Activated naive CD4-positive, alpha-beta T cell treated with anti-CD3 and anti-CD28 coated beads for 36 hours (primary cell): ENCODE data around the gene VSX1. TPM values are rescaled to one million over a fixed set of nuclear protein-coding genes. Genes with fewer than 3 reads are reported as not detected.

ENCODE experiments used
- CTCF ChIA-PET: fragments of 350-600 bp; sonication (Branson Sonifier 250); formaldehyde crosslinking; loops from one replicate; lab custom pipeline; 2021; ENCODE audit warnings: antibody characterized with exemption; lab: Charles Lee
- DNase-seq: peaks from one replicate; pipeline ENCODE4 v3.0.0-alpha.2; 2020
- H3K27ac Mint-ChIP-seq: one replicate; pipeline ENCODE4 v1.8.0; 2021; ENCODE audit warnings: mild to moderate bottlenecking, mixed read lengths
- H3K27me3 Mint-ChIP-seq: one replicate; pipeline ENCODE4 v1.8.0; 2021; ENCODE audit warnings: low read depth, mixed read lengths
- H3K36me3 Mint-ChIP-seq: one replicate; pipeline ENCODE4 v1.8.0; 2021; ENCODE audit warnings: low read depth, mixed read lengths
- H3K4me1 Mint-ChIP-seq: one replicate; pipeline ENCODE4 v1.8.0; 2021; ENCODE audit warnings: low read depth, mixed read lengths
- H3K4me3 Mint-ChIP-seq: one replicate; pipeline ENCODE4 v1.8.0; 2021; ENCODE audit warnings: mild to moderate bottlenecking, moderate library complexity, mixed read lengths
- H3K9me3 Mint-ChIP-seq: one replicate; pipeline ENCODE4 v1.8.0; 2021; ENCODE audit warnings: mixed read lengths
- intact Hi-C: fragments of 100-400 bp; cut with micrococcal nuclease; formaldehyde crosslinking; loops from one replicate; pipeline ENCODE4 v1.15.1; 2023
- total RNA-seq, 2 experiments: library from RNA; stranded (reverse); gene quantifications; one replicate each; pipeline ENCODE4 v1.2.3, GENCODE V29; 2021

The VSX1 gene
- total RNA-seq, 2 experiments from 2014 or later = not detected

DNA sequence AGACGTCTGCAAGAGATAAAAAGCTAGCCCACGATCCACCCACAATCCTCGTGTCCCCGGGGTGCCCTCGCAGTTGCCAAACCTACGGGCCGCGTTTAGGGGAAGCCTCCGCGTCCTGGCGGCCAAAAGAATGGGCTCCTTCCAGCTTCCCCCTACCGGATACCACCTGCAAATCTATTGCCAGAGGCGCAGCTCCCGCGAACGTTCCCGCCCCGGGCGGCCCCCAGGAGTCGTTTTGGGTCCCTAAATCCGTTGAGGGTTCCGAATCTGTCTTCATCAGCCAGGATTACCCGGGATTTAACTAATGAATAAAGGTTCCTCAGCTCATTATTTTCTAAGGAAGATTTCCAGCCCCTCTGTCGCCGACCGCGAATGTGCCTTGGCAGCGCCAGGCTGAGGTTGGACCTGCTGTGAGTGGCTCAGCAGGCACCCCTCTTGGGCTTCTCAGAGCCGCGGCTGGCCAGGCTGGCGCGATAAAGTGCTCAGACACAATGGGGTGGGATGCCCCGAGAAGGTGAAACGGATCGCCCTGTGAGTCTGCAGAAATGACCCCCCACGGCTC is 2.8 kb upstream of the VSX1 start:
- Mint-ChIP-seq H3K27me3 (peaks cover 53% of the 10 kb centered on the region), H3K27ac (no peak overlapping the region), H3K4me1 (peaks cover 31% of the 10 kb centered on the region), H3K9me3 (no peaks in the 10 kb centered on the region), H3K4me3 (no peak overlapping the region), H3K36me3 (peaks cover 2% of the 10 kb centered on the region)
- intact Hi-C loops = no loop called here
- CTCF ChIA-PET = interaction anchor here (0.8 to 1.0 kb wide), 2 partner anchors 94 to 112 kb away, joined by 3 read pairs; no protein-coding TSS in a partner anchor
- no peak for DNase-seq

DNA sequence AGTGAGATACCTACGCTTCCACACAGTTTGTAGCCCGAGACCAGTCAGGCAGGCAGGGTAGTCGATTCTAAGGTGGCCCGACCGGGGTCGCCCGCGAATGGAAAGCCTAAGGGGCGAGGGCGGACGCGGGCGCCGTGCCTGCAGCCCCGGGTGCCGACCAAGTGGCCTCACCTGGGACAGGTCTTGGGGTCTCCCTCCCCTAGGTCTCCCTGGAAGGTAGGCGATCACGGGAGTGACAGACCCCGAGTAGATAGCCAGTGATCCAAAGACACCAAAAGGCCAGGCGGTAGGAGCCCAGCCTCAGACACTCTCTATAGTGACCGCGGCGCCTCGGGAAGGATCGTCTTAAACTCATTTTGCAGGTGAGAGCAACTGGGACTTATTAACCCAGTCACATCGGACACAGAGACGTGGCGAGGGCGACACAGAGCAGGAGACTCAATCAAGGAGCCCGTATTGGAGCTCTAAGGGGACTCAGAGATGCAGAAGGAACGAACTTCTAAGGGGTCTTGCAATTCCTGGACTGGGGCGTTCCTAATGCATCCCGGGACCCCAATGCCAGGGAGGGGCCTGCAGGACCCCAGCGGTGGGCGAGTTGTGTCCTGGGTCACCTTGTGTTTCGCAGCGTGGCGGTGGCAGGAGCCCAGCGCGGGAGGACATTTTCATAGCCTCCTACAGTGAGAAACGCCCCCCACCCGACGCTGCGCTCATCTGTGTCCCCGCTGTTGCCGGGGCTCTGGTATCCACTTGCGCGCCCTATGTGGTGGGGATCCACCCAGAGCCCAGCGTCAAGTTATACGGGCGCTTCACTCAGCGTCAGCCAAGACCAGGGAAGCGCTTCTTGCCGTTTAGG is 2.1 kb upstream of the VSX1 start:
- DNase-seq = no peak
- Mint-ChIP-seq H3K4me3 (no peak overlapping the region), H3K4me1 (peaks cover 30% of the 10 kb centered on the region), H3K27ac (no peak overlapping the region), H3K27me3 (peaks cover 59% of the 10 kb centered on the region), H3K9me3 (no peaks in the 10 kb centered on the region), H3K36me3 (peaks cover 2% of the 10 kb centered on the region)
- intact Hi-C loops = no loop called here
- CTCF ChIA-PET = interaction anchor here (0.8 to 1.0 kb wide), 3 partner anchors 17 to 113 kb away, joined by 3 read pairs; no protein-coding TSS in a partner anchor

DNA sequence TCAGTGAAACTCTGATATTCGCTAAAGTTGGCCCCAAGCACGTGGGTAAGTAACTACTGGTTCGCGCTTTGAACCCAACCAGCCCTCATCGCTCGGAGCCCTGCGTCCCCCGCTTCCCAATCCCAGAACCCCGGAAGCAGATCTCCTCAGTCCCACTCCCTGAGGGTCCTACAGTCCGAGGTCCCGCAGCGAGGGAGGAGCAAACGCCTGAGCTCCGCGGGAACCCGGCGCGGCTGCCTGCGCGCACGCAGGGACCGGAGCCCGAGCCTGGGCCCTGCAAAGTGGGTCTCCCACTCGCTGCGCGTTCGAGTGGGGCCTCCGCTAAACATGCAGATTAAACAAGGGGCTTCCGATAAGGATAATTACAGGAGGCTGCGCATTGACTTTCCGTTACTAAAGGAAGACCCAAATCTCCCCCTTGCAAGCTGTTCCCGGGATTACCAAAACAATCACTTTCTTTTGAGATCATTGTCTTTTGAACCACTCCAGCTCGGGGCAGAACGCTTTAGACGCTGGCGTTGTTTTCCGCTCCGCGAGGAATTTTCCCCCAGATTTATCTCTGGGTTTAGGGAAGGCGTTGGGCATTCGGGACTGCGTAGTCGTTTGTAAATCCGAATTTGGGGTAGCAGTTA is 1.3 kb upstream of the VSX1 start:
- Mint-ChIP-seq H3K9me3 (no peaks in the 10 kb centered on the region), H3K36me3 (peaks cover 2% of the 10 kb centered on the region), H3K27me3 (peaks cover 66% of the 10 kb centered on the region), H3K4me1 (peaks cover 30% of the 10 kb centered on the region), H3K27ac (no peak overlapping the region), H3K4me3 (no peak overlapping the region)
- DNase-seq = no peak
- intact Hi-C loops = no loop called here
- CTCF ChIA-PET = interaction anchor here (0.8 kb wide), 1 partner anchor 17 kb away, joined by 3 read pairs; no protein-coding TSS in a partner anchor

DNA sequence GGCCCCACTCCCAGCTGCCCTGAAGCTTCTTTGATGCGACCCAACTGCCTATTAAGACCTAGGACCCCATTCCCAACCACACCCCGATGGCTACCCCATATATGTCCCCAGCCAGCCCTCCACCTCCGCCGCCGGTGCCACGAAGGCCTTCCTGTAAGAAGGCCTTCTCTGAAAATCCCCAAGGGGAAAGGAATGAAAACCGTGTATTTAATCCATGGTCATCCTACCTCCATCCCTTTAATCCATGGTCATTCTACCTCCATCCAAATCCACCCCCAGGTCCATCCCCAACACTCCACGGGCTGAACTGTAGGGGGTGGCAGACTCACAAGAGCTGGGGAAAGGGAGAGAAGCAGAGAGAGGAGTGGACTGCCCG is 545 bp upstream of the VSX1 start:
- DNase-seq = peak; percentile 31
- intact Hi-C loops = loop anchor here (1.0 kb wide), 1 partner anchor 97 kb away; no protein-coding TSS in a partner anchor
- Mint-ChIP-seq H3K36me3 (peaks cover 2% of the 10 kb centered on the region), H3K9me3 (no peaks in the 10 kb centered on the region), H3K27ac (no peak overlapping the region), H3K27me3 (peaks cover 70% of the 10 kb centered on the region), H3K4me3 (no peak overlapping the region), H3K4me1 (peaks cover 32% of the 10 kb centered on the region)
- CTCF ChIA-PET = no interaction called here

DNA sequence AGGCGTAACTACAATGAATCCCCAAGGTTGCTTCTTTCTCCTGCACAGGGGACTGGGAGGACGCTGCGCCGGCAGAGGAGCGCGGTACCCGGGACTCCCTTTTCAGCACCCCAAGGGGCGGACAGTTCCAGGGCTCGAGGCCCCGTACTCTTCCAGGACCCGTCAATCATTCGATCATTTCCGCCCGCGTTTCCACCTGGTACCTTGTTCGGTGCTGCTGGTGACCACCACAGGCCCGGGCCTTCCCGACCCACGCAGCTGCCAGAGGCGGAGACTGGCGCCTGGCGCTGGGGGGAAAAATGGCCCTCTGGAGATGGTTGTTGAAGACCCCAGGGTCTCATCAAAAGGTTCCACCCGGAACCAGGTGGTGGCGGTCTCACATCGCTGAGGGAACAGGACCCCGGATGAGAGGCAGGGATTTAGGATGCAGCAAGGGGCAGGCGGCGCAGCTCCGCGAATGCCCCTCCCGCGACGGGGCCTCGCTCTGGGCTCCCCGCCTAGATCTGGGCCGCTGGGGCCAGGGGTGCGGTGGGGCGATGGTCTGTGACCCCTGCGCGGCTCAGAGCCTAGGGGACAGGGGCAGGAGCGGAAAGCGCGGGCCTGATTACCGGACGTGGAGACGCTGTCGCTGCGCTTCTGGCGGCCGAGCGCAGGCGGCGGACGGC is 744 bp downstream of the VSX1 start:
- intact Hi-C loops = no loop called here
- peaks cover 35% of the 10 kb centered on the region for H3K4me1 Mint-ChIP-seq
- H3K27ac Mint-ChIP-seq = no peak overlapping the region
- no peaks in the 10 kb centered on the region for H3K9me3 Mint-ChIP-seq
- DNase-seq = peak; percentile 68
- CTCF ChIA-PET = no interaction called here
- H3K27me3 Mint-ChIP-seq = peaks cover 75% of the 10 kb centered on the region
- no peak overlapping the region for H3K4me3 Mint-ChIP-seq
- peaks cover 2% of the 10 kb centered on the region for H3K36me3 Mint-ChIP-seq

DNA sequence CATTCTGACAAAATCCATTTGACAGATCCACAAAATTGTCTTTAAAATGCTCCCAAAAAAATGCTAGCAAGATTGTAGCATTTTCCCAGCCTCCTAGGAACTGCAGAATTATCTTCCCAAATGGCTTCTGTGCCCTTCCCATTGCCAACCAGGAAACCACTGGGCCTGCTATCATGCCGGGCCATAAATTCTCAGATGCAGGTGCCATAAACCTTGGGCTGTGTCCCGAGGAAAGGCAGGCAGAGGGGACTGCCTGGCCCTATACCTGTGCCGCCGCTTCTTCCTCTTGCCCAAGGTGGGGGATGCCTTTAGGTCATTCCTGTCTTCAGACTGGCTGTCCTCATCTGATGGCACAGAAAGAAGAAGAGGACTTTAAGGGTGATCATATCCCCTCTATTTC is 2.8 kb downstream of the VSX1 start:
- H3K27ac Mint-ChIP-seq = no peak overlapping the region
- H3K27me3 Mint-ChIP-seq = peaks cover 62% of the 10 kb centered on the region
- CTCF ChIA-PET = interaction anchor here (0.9 to 1.8 kb wide), 3 partner anchors 10 to 99 kb away, joined by 3 to 10 read pairs (median 9); no protein-coding TSS in a partner anchor
- intact Hi-C loops = no loop called here
- H3K4me3 Mint-ChIP-seq = no peak overlapping the region
- H3K9me3 Mint-ChIP-seq = no peaks in the 10 kb centered on the region
- H3K4me1 Mint-ChIP-seq = peaks cover 25% of the 10 kb centered on the region
- no peak for DNase-seq
- peaks cover 2% of the 10 kb centered on the region for H3K36me3 Mint-ChIP-seq

DNA sequence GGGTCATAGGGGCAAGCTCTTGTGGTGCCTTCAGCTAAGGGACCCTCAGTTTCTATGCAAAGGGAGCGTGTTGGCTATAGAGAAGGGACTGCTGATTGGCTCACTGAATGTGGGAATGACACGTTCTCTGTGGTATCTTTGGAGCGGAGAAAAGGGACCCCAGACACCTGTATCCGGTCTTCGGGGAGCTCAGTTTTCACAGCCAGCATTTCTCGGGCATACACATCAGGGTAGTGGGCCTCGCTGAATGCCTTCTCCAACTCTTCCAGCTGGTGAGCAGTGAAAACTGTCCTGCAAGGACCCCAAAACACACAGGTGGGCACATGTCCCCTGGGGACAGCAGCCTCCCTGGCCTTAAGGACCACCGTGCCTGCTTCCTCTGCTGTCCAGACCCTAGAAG is 3.3 kb downstream of the VSX1 start:
- Mint-ChIP-seq H3K9me3 (no peaks in the 10 kb centered on the region), H3K4me3 (no peak overlapping the region), H3K36me3 (peaks cover 2% of the 10 kb centered on the region), H3K27me3 (peaks cover 58% of the 10 kb centered on the region), H3K4me1 (peaks cover 22% of the 10 kb centered on the region), H3K27ac (no peak overlapping the region)
- CTCF ChIA-PET = interaction anchor here (0.9 to 1.8 kb wide), 4 partner anchors 11 to 104 kb away, joined by 3 to 10 read pairs (median 6); no protein-coding TSS in a partner anchor
- DNase-seq = no peak
- intact Hi-C loops = no loop called here

DNA sequence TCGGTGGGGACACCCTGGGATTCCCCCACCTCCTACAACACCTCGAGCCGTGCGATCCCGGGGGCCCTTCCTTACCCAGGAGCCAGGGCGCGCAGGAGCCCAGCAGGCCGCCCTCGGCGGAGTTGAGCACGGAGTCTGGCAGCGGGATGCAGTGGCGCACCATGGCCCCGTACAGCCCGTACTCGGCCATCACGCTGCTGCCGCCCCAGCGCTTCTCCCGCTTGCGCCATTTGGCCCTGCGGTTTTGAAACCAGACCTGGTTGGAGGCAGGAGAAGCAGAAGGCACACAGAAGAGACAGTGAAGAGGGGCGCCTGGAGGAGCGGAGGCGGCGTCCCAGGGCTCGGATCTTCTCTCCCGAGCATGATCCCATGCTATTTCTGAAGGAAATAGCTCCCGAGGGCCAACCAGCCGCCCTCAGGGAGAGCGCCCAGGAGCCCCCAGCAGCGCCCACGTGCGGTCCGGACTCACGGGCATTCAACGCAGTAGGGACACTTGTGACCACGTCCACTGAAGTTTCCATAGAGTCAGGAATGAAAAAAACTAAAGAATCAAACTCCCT is 4.3 kb downstream of the VSX1 start:
- intact Hi-C loops = no loop called here
- CTCF ChIA-PET = interaction anchor here (1.1 to 1.8 kb wide), 3 partner anchors 12 to 105 kb away, joined by 3 to 10 read pairs (median 9); no protein-coding TSS in a partner anchor
- H3K27ac Mint-ChIP-seq = no peak overlapping the region
- DNase-seq = peak; percentile 23
- no peak overlapping the region for H3K4me3 Mint-ChIP-seq
- peaks cover 17% of the 10 kb centered on the region for H3K4me1 Mint-ChIP-seq
- H3K9me3 Mint-ChIP-seq = no peaks in the 10 kb centered on the region
- peaks cover 2% of the 10 kb centered on the region for H3K36me3 Mint-ChIP-seq
- peaks cover 56% of the 10 kb centered on the region for H3K27me3 Mint-ChIP-seq

DNA sequence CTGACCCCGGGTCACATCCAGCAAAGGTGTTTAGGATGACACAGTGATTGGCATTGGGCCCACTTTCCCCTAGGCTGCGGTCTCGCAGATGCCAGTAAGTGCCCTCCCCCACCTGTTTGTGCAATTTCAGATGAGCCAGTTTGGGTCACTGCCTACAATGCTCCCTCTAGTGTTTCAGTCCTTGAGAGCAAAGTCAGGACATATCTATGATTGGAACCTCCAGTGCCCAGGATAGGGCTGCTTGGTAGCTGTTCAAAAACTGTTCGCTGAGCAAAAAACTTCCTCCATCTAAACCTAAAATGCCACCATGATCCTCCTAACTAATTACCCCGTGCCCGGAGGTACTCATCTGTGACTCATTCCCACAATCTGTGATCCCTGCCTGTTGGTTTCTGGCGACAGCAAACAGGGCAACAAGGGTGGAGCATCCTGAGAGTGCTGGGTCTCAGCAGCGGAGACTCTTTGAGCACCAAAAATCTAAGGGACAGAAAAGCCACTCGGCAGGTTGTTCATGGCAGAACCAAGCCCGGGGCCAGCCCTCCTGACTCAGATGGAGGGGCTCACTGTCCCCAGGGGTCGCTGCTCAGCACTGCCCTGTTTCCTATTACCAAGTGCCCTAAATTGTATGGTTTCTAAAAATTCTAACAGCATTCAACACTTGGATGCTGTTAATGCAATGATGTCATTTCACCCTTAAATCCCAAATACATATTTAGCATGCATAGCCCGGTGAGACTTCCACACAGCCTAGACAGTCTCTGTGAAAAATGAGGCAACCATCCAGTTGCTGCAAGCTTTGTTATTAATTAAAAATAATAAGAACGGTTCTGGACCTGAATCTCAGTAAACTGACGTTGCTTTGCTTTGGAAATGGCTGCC is 5.0 kb downstream of the VSX1 start:
- Mint-ChIP-seq H3K27ac (no peak overlapping the region), H3K9me3 (no peaks in the 10 kb centered on the region), H3K4me3 (no peak overlapping the region), H3K27me3 (peaks cover 56% of the 10 kb centered on the region), H3K4me1 (peaks cover 13% of the 10 kb centered on the region), H3K36me3 (no peaks in the 10 kb centered on the region)
- intact Hi-C loops = no loop called here
- peak; percentile 35 for DNase-seq
- CTCF ChIA-PET = no interaction called here

DNA sequence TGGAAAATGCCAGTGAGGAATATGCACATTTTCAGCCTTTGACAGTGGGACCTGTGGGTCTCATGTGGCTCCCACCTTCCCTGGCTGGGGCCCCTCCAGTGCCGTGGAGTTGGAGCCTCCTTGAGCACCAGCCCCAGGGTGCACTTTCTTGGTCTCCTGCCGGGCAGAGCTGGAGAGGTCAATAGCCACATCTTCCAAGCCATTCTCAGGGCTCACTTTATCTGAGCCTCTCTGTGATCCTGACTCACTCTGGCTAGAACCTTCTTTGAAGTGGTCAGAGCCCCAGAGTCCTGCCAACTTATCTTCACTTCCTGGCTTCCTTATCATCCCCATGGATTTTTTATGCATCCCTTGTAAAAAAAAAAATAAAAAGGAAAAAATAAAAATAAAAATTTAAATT is 5.7 kb downstream of the VSX1 start:
- peaks cover 11% of the 10 kb centered on the region for H3K4me1 Mint-ChIP-seq
- H3K4me3 Mint-ChIP-seq = no peak overlapping the region
- H3K36me3 Mint-ChIP-seq = no peaks in the 10 kb centered on the region
- intact Hi-C loops = no loop called here
- peaks cover 59% of the 10 kb centered on the region for H3K27me3 Mint-ChIP-seq
- no peak overlapping the region for H3K27ac Mint-ChIP-seq
- no peaks in the 10 kb centered on the region for H3K9me3 Mint-ChIP-seq
- DNase-seq = no peak
- CTCF ChIA-PET = no interaction called here

DNA sequence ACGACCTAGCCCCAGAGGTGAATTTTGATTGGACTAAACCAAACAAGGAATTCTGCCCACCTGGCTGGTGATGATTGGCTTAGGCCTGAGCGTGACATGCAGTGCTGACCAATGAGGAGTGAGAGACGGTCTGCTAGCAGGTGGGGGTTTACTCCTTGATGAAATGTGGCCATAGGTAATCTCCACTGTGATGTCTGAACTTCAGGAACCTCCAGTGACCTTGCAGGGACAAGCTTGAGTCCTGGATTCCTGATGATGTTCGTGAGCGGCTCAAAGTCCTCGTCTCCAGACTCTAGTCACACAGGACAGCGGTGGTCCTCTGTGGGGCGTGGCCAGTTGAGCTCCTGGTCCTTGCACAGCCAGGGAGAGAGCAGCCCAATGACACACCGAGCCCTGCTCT is 8.4 kb downstream of the VSX1 start:
- CTCF ChIA-PET = no interaction called here
- no peak for DNase-seq
- H3K9me3 Mint-ChIP-seq = no peaks in the 10 kb centered on the region
- no peak overlapping the region for H3K27ac Mint-ChIP-seq
- no peaks in the 10 kb centered on the region for H3K36me3 Mint-ChIP-seq
- intact Hi-C loops = no loop called here
- H3K4me1 Mint-ChIP-seq = peaks cover 5% of the 10 kb centered on the region
- no peak overlapping the region for H3K4me3 Mint-ChIP-seq
- peaks cover 49% of the 10 kb centered on the region for H3K27me3 Mint-ChIP-seq
